Adrenal gland (tissue), 12 donors: Measurements from ENCODE around the gene TNFRSF19. TPM values are rescaled to one million over a fixed set of nuclear protein-coding genes. Genes with fewer than 3 reads are reported as not detected.

Experiments used
- DNase-seq, 7 donors: peaks; one replicate each; pipeline ENCODE4 v3.0.0-alpha.2; 2019 to 2020
- H3K27ac ChIP-seq, 5 donors: fragments of 200-600 bp; sonication (generic) in 4 of 5; 1 replicate in 3 of 5; 2 replicates in 2 of 5; pipeline versions ENCODE4 v1.5.1 to v1.8.0; 2016 to 2020; ENCODE audit warnings: mild to moderate bottlenecking in 1 of 5
- H3K27me3 ChIP-seq: fragments of 200-600 bp; 2 replicates; pipeline ENCODE4 v1.8.0; 2021
- H3K36me3 ChIP-seq, 2 donors: fragments of 200-600 bp; replicated peaks in 1 of 2; 1 replicate in 1 of 2; 2 replicates in 1 of 2; pipeline versions ENCODE4 v1.5.1 to v1.8.0; 2018 to 2022
- H3K4me1 ChIP-seq, 2 donors: fragments of 200-600 bp; replicated peaks in 1 of 2; 1 replicate in 1 of 2; 2 replicates in 1 of 2; pipeline versions ENCODE4 v1.5.1 to v1.8.0; 2018 to 2021
- H3K4me3 ChIP-seq, 4 donors: fragments of 200-600 bp; sonication (generic) in 3 of 4; one replicate each; pipeline ENCODE4 v1.5.1; 2016 to 2018
- H3K9me3 ChIP-seq, 3 donors: fragments of 200-600 bp; sonication (generic) in 1 of 3; replicated peaks in 1 of 3; 1 replicate in 2 of 3; 2 replicates in 1 of 3; pipeline versions ENCODE4 v1.5.1 to v1.8.0; 2016 to 2021
- POLR2A ChIP-seq, 2 donors: fragments of 450-650 bp; IDR thresholded peaks; one replicate each; pipeline ENCODE4 v1.6.1; 2017; ENCODE audit warnings: antibody characterized with exemption in 2 of 2, mild to moderate bottlenecking in 2 of 2, moderate library complexity in 1 of 2
- WGBS, 4 donors: extraction: QIAGEN DNeasy Blood & Tissue Kit in 2 of 4; methylation state at CpG; one replicate each; pipeline versions ENCODE4 v1.1.5 to v1.1.7; 2013 to 2017; 5-methylcytosine and 5-hydroxymethylcytosine counted together
- intact Hi-C, 2 donors: fragments of 100-400 bp; cut with DNase I; formaldehyde crosslinking; loops; one replicate each; pipeline versions ENCODE4 v1.14.1 to v1.15.0; 2022 to 2023
- polyA plus RNA-seq, 3 donors: library from polyadenylated mRNA; stranded (reverse); fragments of 200-250 nt in 2 of 3; fragments of 350-450 nt in 1 of 3; fragmentation: Illumina TruSeq in 1 of 3; extraction: RNeasy Lipid Tissue Mini Kit (QIAGEN cat#74804) in 1 of 3; gene quantifications; one replicate each; pipeline ENCODE4 v1.2.3, GENCODE V29; 2013 to 2014
- total RNA-seq, 9 donors: library from RNA; depleted of rRNA in 4 of 9; stranded (reverse); fragments of >200 nt in 4 of 9; fragments of 120-200 nt in 1 of 9; fragmentation: NEBNext Ultra II Directional in 1 of 9; extraction: Animal tissue kit (Norgen Biotek cat#: 25700) in 1 of 9; gene quantifications; one replicate each; pipeline versions ENCODE4 v1.1.0 to v1.2.4, GENCODE V29; 2013 to 2023
- TF ChIP-seq, protein P1 (sequence below), 6 experiments: fragments of 450-650 bp in 4 of 6; fragments of 200-600 bp in 2 of 6; sonication (generic) in 1 of 6; IDR thresholded peaks; 1 replicate in 5 of 6; 2 replicates in 1 of 6; pipeline versions ENCODE4 v1.5.1 to v1.8.0; 2016 to 2021; ENCODE audit warnings: antibody characterized with exemption in 6 of 6, mild to moderate bottlenecking in 2 of 6, moderate library complexity in 1 of 6
- donor health status: healthy with polysubstance abuse.
- donor health status: Bipolar disorder and iron deficiency.
- donor health status: DM: yes; HTN: yes; CAD: no.
- donor health status: DM: no; HTN: no; CAD: no.
- donor health status: DM: no; HTN: no; CAD: no.
- donor health status: DM: yes; HTN: yes; CAD: no.

The TNFRSF19 gene
- total and polyA plus RNA-seq, 12 donors, result 0.88 to 6.7 (median 3.3) TPM

GRCh38 chr13:23550163-23550562, 20.0 kb upstream of the TNFRSF19 start:
- 81 to 92% (median 89%) methylated on average over 1 of the region's 1 CpG for WGBS, 4 donors
- intact Hi-C loops, result no loop called here
- TF ChIP-seq, protein P1, sequence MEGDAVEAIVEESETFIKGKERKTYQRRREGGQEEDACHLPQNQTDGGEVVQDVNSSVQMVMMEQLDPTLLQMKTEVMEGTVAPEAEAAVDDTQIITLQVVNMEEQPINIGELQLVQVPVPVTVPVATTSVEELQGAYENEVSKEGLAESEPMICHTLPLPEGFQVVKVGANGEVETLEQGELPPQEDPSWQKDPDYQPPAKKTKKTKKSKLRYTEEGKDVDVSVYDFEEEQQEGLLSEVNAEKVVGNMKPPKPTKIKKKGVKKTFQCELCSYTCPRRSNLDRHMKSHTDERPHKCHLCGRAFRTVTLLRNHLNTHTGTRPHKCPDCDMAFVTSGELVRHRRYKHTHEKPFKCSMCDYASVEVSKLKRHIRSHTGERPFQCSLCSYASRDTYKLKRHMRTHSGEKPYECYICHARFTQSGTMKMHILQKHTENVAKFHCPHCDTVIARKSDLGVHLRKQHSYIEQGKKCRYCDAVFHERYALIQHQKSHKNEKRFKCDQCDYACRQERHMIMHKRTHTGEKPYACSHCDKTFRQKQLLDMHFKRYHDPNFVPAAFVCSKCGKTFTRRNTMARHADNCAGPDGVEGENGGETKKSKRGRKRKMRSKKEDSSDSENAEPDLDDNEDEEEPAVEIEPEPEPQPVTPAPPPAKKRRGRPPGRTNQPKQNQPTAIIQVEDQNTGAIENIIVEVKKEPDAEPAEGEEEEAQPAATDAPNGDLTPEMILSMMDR (IDR thresholded peaks at IDR 0.05), result no peak
- TF ChIP-seq POLR2A (IDR thresholded peaks at IDR 0.05), result no peak
- no peak overlapping the region for H3K4me3 ChIP-seq
- peaks cover 4% of the 10 kb centered on the region for H3K27me3 ChIP-seq
- no peaks in the 10 kb centered on the region for H3K9me3 ChIP-seq
- no peak for DNase-seq
- H3K27ac ChIP-seq, result no peak overlapping the region
- peaks cover 0 to 3% of the 10 kb centered on the region in 2 donors for H3K4me1 ChIP-seq
- no peaks in the 10 kb centered on the region for H3K36me3 ChIP-seq

DNA sequence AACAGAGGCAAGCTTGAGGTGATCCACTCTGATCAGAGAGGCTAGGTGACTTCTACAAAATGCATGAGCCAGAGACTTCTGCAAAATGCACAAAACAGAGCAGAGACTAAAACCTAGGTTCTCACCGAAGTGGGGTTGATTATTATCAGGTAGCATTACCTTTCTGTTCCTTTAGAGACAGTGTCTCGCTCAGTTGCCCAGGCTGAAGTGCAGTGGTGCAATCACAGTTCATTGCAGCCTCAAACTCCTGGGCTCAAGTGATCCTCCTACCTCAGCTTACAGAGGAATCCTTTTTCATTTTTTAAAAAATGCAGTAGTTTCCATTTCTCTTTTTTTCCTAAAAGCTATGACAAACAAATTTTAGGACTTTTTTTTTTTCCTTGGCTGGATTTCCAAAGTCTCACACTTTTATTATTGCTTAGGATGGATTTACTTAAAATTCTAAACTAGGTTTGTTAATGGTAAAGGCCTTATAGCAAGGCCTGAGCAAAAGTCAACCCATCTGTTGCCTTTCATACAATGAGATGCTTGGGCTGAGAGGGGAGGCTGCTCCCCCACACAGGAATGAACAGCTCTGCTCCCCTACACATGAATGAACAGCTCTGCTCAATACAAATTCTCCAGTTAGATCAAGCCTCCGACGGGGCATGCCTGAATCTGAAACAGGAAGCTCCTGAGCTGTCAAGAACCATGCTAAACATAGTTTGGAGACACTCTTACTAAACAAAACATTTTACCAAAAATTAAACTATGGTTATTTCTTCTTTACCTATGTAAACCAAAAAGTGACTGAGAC, 18.8 kb upstream of the TNFRSF19 start:
- TF ChIP-seq POLR2A (IDR thresholded peaks at IDR 0.05), result no peak
- TF ChIP-seq, protein P1 (IDR thresholded peaks at IDR 0.05), result no peak
- H3K4me1 ChIP-seq, result peaks cover 0 to 3% of the 10 kb centered on the region in 2 donors
- no peak for DNase-seq
- no peak overlapping the region for H3K4me3 ChIP-seq
- no peaks in the 10 kb centered on the region for H3K36me3 ChIP-seq
- 73 to 81% (median 78%) methylated on average over 4 of the region's 4 CpGs for WGBS, 4 donors
- intact Hi-C loops, result no loop called here
- peaks cover 4% of the 10 kb centered on the region for H3K27me3 ChIP-seq
- no peaks in the 10 kb centered on the region for H3K9me3 ChIP-seq
- H3K27ac ChIP-seq, result no peak overlapping the region

- TF ChIP-seq, protein P1 (IDR thresholded peaks at IDR 0.05), result no peak
- TF ChIP-seq POLR2A (IDR thresholded peaks at IDR 0.05), result no peak
- WGBS, 4 donors, result 65 to 85% (median 80%) methylated on average over 1 of the region's 1 CpG
- Histone ChIP-seq H3K27ac (no peak overlapping the region), H3K27me3 (peaks cover 4% of the 10 kb centered on the region), H3K9me3 (no peaks in the 10 kb centered on the region), H3K36me3 (no peaks in the 10 kb centered on the region), H3K4me1 (no peaks in the 10 kb centered on the region), H3K4me3 (no peak overlapping the region)
- intact Hi-C loops, result no loop called here
- DNase-seq, result no peak
Measured at GRCh38 chr13:23552171-23552570, 18.0 kb upstream of the TNFRSF19 start.

DNA sequence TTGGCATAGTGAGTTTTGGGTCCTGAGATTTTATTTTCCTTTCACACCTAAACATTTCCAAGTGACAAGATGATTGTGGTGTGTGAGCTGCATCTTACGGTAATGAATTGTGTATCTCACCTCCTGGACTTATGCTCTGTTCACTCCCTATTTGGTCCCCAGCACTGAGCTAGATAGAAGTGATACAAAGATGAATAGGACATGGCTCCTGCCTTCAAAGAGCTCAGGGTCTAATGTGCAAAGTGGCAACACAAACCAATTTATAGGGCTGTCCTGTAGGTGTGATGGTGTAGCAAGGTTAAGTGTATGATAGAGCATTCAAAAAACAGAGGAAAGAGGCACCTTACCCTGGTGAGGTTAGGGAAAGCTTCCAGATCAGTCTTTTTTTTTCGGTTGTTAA, 17.6 kb upstream of the TNFRSF19 start:
- Histone ChIP-seq H3K27me3 (peaks cover 4% of the 10 kb centered on the region), H3K27ac (no peak overlapping the region), H3K4me1 (no peaks in the 10 kb centered on the region), H3K4me3 (no peak overlapping the region), H3K9me3 (no peaks in the 10 kb centered on the region), H3K36me3 (no peaks in the 10 kb centered on the region)
- intact Hi-C loops, result no loop called here
- 86 to 99% (median 89%) methylated on average over 2 of the region's 2 CpGs for WGBS, 4 donors
- TF ChIP-seq POLR2A (IDR thresholded peaks at IDR 0.05), result no peak
- TF ChIP-seq, protein P1 (IDR thresholded peaks at IDR 0.05), result no peak
- no peak for DNase-seq
